MCF 10A (cell line): ENCODE measurements around the gene GABRR3. TPM values are rescaled to one million over a fixed set of nuclear protein-coding genes. Genes with fewer than 3 reads are reported as not detected.

ENCODE experiments used
- BruUV-seq: library from RNA; stranded (reverse); fragments of 400-500 nt; replicated peaks from 2 replicates; lab custom pipeline; 2021; lab: Mats Ljungman, UMichigan
- CTCF ChIA-PET: fragments of 300-600 bp; sonication (Branson Sonifier 250); formaldehyde crosslinking; extraction: SDS; loops from one replicate; lab custom pipeline; 2021; ENCODE audit warnings: antibody characterized with exemption, inconsistent platforms; lab: Yijun Ruan, JAX
- POLR2A ChIA-PET: fragments of 300-600, 350-650 bp; sonication (Branson Sonifier 250); formaldehyde crosslinking; extraction: SDS; loops from one replicate; lab custom pipeline; 2020; ENCODE audit warnings: antibody characterized with exemption, inconsistent platforms; lab: Yijun Ruan, JAX
- DNase-seq: peaks from one replicate; pipeline ENCODE4 v3.0.0-alpha.2; 2018; ENCODE audit not compliant: unreplicated experiment
- H3K27ac Mint-ChIP-seq: one replicate; pipeline ENCODE4 v1.8.0; 2022; ENCODE audit warnings: mild to moderate bottlenecking, low read depth, mixed read lengths; ENCODE audit not compliant: unreplicated experiment
- H3K27me3 Mint-ChIP-seq: one replicate; pipeline ENCODE4 v1.8.0; 2022; ENCODE audit warnings: mixed read lengths; ENCODE audit not compliant: insufficient read depth, unreplicated experiment
- H3K36me3 Mint-ChIP-seq: one replicate; pipeline ENCODE4 v1.8.0; 2022; ENCODE audit warnings: mild to moderate bottlenecking, moderate library complexity, mixed read lengths; ENCODE audit not compliant: insufficient read depth, unreplicated experiment
- H3K4me1 Mint-ChIP-seq: one replicate; pipeline ENCODE4 v1.8.0; 2022; ENCODE audit warnings: mixed read lengths; ENCODE audit not compliant: insufficient read depth, unreplicated experiment
- H3K4me3 Mint-ChIP-seq: one replicate; pipeline ENCODE4 v1.8.0; 2022; ENCODE audit warnings: mild to moderate bottlenecking, moderate library complexity, mixed read lengths; ENCODE audit not compliant: unreplicated experiment
- H3K9me3 Mint-ChIP-seq: one replicate; pipeline ENCODE4 v1.8.0; 2022; ENCODE audit warnings: mixed read lengths; ENCODE audit not compliant: unreplicated experiment
- CTCF ChIP-seq: fragments of 200-600 bp; IDR thresholded peaks from one replicate; pipeline ENCODE4 v1.8.0; 2022; ENCODE audit warnings: antibody characterized with exemption, mild to moderate bottlenecking; ENCODE audit not compliant: unreplicated experiment
- intact Hi-C: fragments of 100-400 bp; cut with micrococcal nuclease; formaldehyde crosslinking; loops from 2 replicates; pipeline ENCODE4 v1.14.1; 2022
- total RNA-seq: library from RNA; stranded (reverse); gene quantifications from 2 replicates; pipeline ENCODE4 v1.2.3, GENCODE V29; 2022

GABRR3 gene
- total RNA-seq, 1 experiment from 2014 or later = not detected

GRCh38 chr3:98038286-98038685 is 3.2 kb upstream of the GABRR3 start:
- POLR2A ChIA-PET = interaction anchor here (0.6 to 1.1 kb wide), 4 partner anchors 11 to 775 kb away, joined by 3 read pairs; no protein-coding TSS in a partner anchor
- intact Hi-C loops = loop anchor here (2.0 to 10.0 kb wide), 4 partner anchors 147 to 777 kb away; partner anchors contain the start of genes CLDND1 and CPOX

GRCh38 chr3:98034486-98034885 is 629 bp downstream of the GABRR3 start:
- no peak overlapping the region for H3K4me3 Mint-ChIP-seq
- intact Hi-C loops = loop anchor here (10.0 kb wide), 1 partner anchor 780 kb away; no protein-coding TSS in a partner anchor
- H3K36me3 Mint-ChIP-seq = no peaks in the 10 kb centered on the region
- BruUV-seq = no TSS peak
- H3K27ac Mint-ChIP-seq = no peak overlapping the region
- CTCF ChIA-PET = interaction anchor here (1.4 to 3.9 kb wide), 2 partner anchors 11 to 295 kb away, joined by 3 to 15 read pairs; no protein-coding TSS in a partner anchor
- H3K27me3 Mint-ChIP-seq = peaks cover 53% of the 10 kb centered on the region
- no peak for DNase-seq
- H3K9me3 Mint-ChIP-seq = no peaks in the 10 kb centered on the region
- POLR2A ChIA-PET = interaction anchor here (0.7 kb wide), 1 partner anchor 486 kb away, joined by 5 read pairs; no protein-coding TSS in a partner anchor
- H3K4me1 Mint-ChIP-seq = no peaks in the 10 kb centered on the region
- no peak for TF ChIP-seq CTCF

More at GRCh38 chr3:98038286-98038685, 3.2 kb upstream of the GABRR3 start:
- no TSS peak for BruUV-seq
- CTCF ChIA-PET = interaction anchor here (0.6 to 5.4 kb wide), 36 partner anchors 10 to 792 kb away, joined by 3 to 82 read pairs (median 4); partner anchors contain the start of gene CPOX
- Mint-ChIP-seq H3K4me1 (no peaks in the 10 kb centered on the region), H3K27ac (no peak overlapping the region), H3K4me3 (no peak overlapping the region), H3K27me3 (peaks cover 70% of the 10 kb centered on the region), H3K36me3 (no peaks in the 10 kb centered on the region), H3K9me3 (no peaks in the 10 kb centered on the region)
- no peak for DNase-seq
- TF ChIP-seq CTCF = no peak

- no peak for DNase-seq
- H3K9me3 Mint-ChIP-seq = no peaks in the 10 kb centered on the region
- H3K27me3 Mint-ChIP-seq = peaks cover 53% of the 10 kb centered on the region
- H3K4me3 Mint-ChIP-seq = no peak overlapping the region
- peaks cover 2% of the 10 kb centered on the region for H3K4me1 Mint-ChIP-seq
- no peak overlapping the region for H3K27ac Mint-ChIP-seq
- POLR2A ChIA-PET = interaction anchor here (0.7 kb wide), 1 partner anchor 486 kb away, joined by 5 read pairs; no protein-coding TSS in a partner anchor
- intact Hi-C loops = loop anchor here (10.0 kb wide), 1 partner anchor 781 kb away; no protein-coding TSS in a partner anchor
- TF ChIP-seq CTCF = no peak
- CTCF ChIA-PET = interaction anchor here (0.6 to 3.9 kb wide), 4 partner anchors 11 to 550 kb away, joined by 3 to 15 read pairs (median 3); no protein-coding TSS in a partner anchor
- no TSS peak for BruUV-seq
- H3K36me3 Mint-ChIP-seq = no peaks in the 10 kb centered on the region
These were observed 1.1 kb downstream of the GABRR3 start for GRCh38 chr3:98034036-98034435.

- POLR2A ChIA-PET = no interaction called here
- no TSS peak for BruUV-seq
- DNase-seq = no peak
- TF ChIP-seq CTCF = no peak
- H3K36me3 Mint-ChIP-seq = peaks cover 6% of the 10 kb centered on the region
- peaks cover 6% of the 10 kb centered on the region for H3K4me1 Mint-ChIP-seq
- H3K27me3 Mint-ChIP-seq = peaks cover 47% of the 10 kb centered on the region
- no peaks in the 10 kb centered on the region for H3K9me3 Mint-ChIP-seq
- no peak overlapping the region for H3K4me3 Mint-ChIP-seq
- intact Hi-C loops = loop anchor here (10.0 kb wide), 1 partner anchor 782 kb away; no protein-coding TSS in a partner anchor
- CTCF ChIA-PET = interaction anchor here (0.8 to 3.9 kb wide), 3 partner anchors 10 to 296 kb away, joined by 3 to 15 read pairs (median 3); no protein-coding TSS in a partner anchor
- no peak overlapping the region for H3K27ac Mint-ChIP-seq
These were observed 2.2 kb downstream of the GABRR3 start for GRCh38 chr3:98032904-98033303.
